ENCODE data around the gene ROPN1L.

DNA sequence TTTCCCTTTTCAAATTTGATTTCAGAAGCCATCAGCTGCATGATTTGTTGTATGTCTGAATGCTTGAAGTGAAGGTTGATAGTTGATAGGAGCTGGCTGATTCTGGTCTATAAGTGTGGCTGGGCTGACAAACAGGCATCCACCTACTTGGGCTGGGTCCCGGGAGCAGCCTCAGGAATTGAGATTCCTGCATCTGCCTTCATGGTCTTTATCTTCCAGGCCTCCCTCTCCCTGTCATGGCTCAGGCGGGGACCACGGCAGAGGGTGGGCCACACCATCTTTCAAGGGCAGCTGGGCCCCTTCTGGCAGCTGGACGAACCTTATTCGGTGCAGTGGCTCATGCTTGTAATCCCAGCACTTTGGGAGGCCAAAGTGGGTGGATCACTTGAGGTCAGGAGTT, 55.9 kb downstream of the ROPN1L start:
- TF ChIP-seq, protein P1, sequence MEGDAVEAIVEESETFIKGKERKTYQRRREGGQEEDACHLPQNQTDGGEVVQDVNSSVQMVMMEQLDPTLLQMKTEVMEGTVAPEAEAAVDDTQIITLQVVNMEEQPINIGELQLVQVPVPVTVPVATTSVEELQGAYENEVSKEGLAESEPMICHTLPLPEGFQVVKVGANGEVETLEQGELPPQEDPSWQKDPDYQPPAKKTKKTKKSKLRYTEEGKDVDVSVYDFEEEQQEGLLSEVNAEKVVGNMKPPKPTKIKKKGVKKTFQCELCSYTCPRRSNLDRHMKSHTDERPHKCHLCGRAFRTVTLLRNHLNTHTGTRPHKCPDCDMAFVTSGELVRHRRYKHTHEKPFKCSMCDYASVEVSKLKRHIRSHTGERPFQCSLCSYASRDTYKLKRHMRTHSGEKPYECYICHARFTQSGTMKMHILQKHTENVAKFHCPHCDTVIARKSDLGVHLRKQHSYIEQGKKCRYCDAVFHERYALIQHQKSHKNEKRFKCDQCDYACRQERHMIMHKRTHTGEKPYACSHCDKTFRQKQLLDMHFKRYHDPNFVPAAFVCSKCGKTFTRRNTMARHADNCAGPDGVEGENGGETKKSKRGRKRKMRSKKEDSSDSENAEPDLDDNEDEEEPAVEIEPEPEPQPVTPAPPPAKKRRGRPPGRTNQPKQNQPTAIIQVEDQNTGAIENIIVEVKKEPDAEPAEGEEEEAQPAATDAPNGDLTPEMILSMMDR (conservative IDR thresholded peaks at IDR 0.05; ENCODE audit: low read length): no peak
- no peak for TF ChIP-seq EZH2phosphoT487 (IDR thresholded peaks at IDR 0.05; ENCODE audit: borderline replicate concordance)
